SK-N-MC (cell line): ENCODE data around the gene PRSS58.

Experiments used
- EZH2 ChIP-seq: fragments of 200-600 bp; sonication (generic); IDR thresholded peaks from one replicate; pipeline ENCODE4 v1.6.1; 2017; ENCODE audit warnings: antibody characterized with exemption
- FOXP2 ChIP-seq: optimal IDR thresholded peaks from 2 replicates; pipeline ENCODE3; 2011; ENCODE audit warnings: mild to moderate bottlenecking, moderate library complexity; ENCODE audit not compliant: insufficient read depth; ENCODE audit errors: extremely low read length, control extremely low read depth
- POLR2AphosphoS5 ChIP-seq: IDR thresholded peaks from 2 replicates; pipeline ENCODE4 v1.6.1; 2012; ENCODE audit warnings: mild to moderate bottlenecking, low read depth, low read length, borderline replicate concordance

DNA sequence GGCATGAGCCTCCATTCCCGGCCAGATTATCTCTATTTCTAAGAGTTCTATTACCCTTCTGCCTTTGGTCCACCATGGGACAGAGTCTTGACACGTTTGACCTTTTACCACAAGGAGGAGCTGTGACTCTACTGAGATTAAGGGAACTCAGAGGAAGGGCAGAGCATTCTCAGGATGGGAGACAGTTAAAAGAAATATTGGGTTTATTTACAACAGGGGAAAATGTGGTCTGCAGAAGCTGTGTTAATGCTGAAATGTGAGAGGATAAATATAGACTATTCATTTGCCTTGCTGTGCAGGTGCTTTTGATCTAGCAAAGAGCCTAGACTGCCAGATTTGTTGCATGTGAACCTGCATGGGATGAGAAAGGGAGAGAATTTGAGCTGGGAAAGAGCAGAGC is 45.8 kb upstream of the PRSS58 start:
- TF ChIP-seq POLR2AphosphoS5 (no peak), EZH2 (no peak), FOXP2 (no peak)
